SU-DHL-6 (cell line): Measurements from ENCODE around the gene TSN.
"Not testable (repeated sequence)": the region's sequence is repeated elsewhere in the genome, so short reads cannot be mapped to it uniquely, and the experiment has no call there.

ENCODE experiments used
- H2AFZ ChIP-seq: fragments of 200-600 bp; sonication (generic); 2 replicates; pipeline ENCODE4 v1.6.1; 2014; ENCODE audit warnings: low read depth, mild to moderate bottlenecking, moderate library complexity, mixed read lengths, antibody characterized with exemption, low read length; ENCODE audit not compliant: severe bottlenecking
- H3F3A ChIP-seq: fragments of 200-600 bp; shearing (Covaris generic); 2 replicates; pipeline ENCODE4 v1.6.0; 2016; ENCODE audit warnings: antibody characterized with exemption, mild to moderate bottlenecking; ENCODE audit not compliant: insufficient read depth
- H3K27ac ChIP-seq: fragments of 200-600 bp; sonication (generic); 2 replicates; pipeline ENCODE4 v1.5.1; 2016; ENCODE audit warnings: low read depth, mild to moderate bottlenecking, low read length, moderate library complexity, mixed read lengths
- H3K27me3 ChIP-seq: fragments of 200-600 bp; sonication (generic), shearing (Covaris generic); 2 replicates; pipeline ENCODE4 v1.6.0; 2014; ENCODE audit warnings: mild to moderate bottlenecking, low read length
- H3K36me3 ChIP-seq: fragments of 200-600 bp; sonication (generic); 2 replicates; pipeline ENCODE4 v1.6.1; 2014; ENCODE audit warnings: mild to moderate bottlenecking, low read length, mixed read lengths
- H3K4me2 ChIP-seq: fragments of 300-600, 200-600 bp; shearing (Covaris generic), sonication (generic); 2 replicates; pipeline ENCODE4 v1.6.0; 2014; ENCODE audit warnings: low read length, low read depth, mild to moderate bottlenecking; ENCODE audit not compliant: poor library complexity, severe bottlenecking
- H3K4me3 ChIP-seq: fragments of 200-600 bp; sonication (generic); 2 replicates; pipeline ENCODE4 v1.5.1; 2014; ENCODE audit warnings: antibody characterized with exemption, low read length, mild to moderate bottlenecking, mixed read lengths; ENCODE audit not compliant: insufficient read depth, poor library complexity, severe bottlenecking
- H3K79me2 ChIP-seq: fragments of 200-600 bp; sonication (generic); 2 replicates; pipeline ENCODE4 v1.6.1; 2014; ENCODE audit warnings: mild to moderate bottlenecking, low read length, moderate library complexity; ENCODE audit not compliant: insufficient read depth
- H3K9ac ChIP-seq: fragments of 200-600 bp; sonication (generic); 2 replicates; pipeline ENCODE4 v1.7.0; 2014; ENCODE audit warnings: mild to moderate bottlenecking, low read length
- H3K9me2 ChIP-seq: fragments of 200-600 bp; sonication (generic); replicated peaks from 2 replicates; pipeline ENCODE4 v1.6.1; 2014; ENCODE audit warnings: low read length; ENCODE audit not compliant: insufficient read depth
- H3K9me3 ChIP-seq: fragments of 200-600 bp; sonication (generic); 2 replicates; pipeline ENCODE4 v1.6.1; 2014; ENCODE audit warnings: low read length, mixed read lengths; ENCODE audit not compliant: insufficient read depth
- H4K20me1 ChIP-seq: fragments of 200-600 bp; sonication (generic); 2 replicates; pipeline ENCODE4 v1.6.1; 2014; ENCODE audit warnings: low read depth, mild to moderate bottlenecking, antibody characterized with exemption, low read length, moderate library complexity, mixed read lengths
- CTCF ChIP-seq: fragments of 200-600 bp; sonication (generic); IDR thresholded peaks from one replicate; pipeline ENCODE4 v1.5.1; 2017; ENCODE audit warnings: antibody characterized with exemption, mild to moderate bottlenecking, low read length, moderate library complexity; ENCODE audit not compliant: insufficient read depth, poor library complexity, severe bottlenecking
- EZH2phosphoT487 ChIP-seq: fragments of 200-600 bp; sonication (generic), shearing (Covaris generic); conservative IDR thresholded peaks from 2 replicates; pipeline ENCODE4 v1.6.1; 2018; ENCODE audit warnings: mild to moderate bottlenecking, antibody characterized with exemption, low read length, moderate library complexity, mixed read lengths

The TSN gene

GRCh38 chr2:121707920-121708361 lies 47.5 kb upstream of the TSN start:
- Histone ChIP-seq H4K20me1 (no peaks in the 10 kb centered on the region), H3K9me3 (no peaks in the 10 kb centered on the region), H3K4me2 (no peak overlapping the region), H3K36me3 (no peaks in the 10 kb centered on the region), H3K9ac (no peak overlapping the region), H3K9me2 (no peaks in the 10 kb centered on the region), H3K27ac (no peak overlapping the region), H3K27me3 (no peaks in the 10 kb centered on the region), H3F3A (no peaks in the 10 kb centered on the region), H2AFZ (no peak overlapping the region), H3K79me2 (no peaks in the 10 kb centered on the region), H3K4me3 (no peak overlapping the region)
- TF ChIP-seq EZH2phosphoT487 (no peak), CTCF (no peak)

GRCh38 chr2:121709776-121710469 lies 45.5 kb upstream of the TSN start:
- H3F3A ChIP-seq, result no peaks in the 10 kb centered on the region
- no peak for TF ChIP-seq EZH2phosphoT487
- no peak for TF ChIP-seq CTCF
- H2AFZ ChIP-seq, result no peak overlapping the region
- no peaks in the 10 kb centered on the region for H3K27me3 ChIP-seq
- no peak overlapping the region for H3K4me2 ChIP-seq
- no peaks in the 10 kb centered on the region for H3K9me3 ChIP-seq
- H3K9ac ChIP-seq, result no peak overlapping the region
- no peak overlapping the region for H3K27ac ChIP-seq
- H3K36me3 ChIP-seq, result no peaks in the 10 kb centered on the region
- no peaks in the 10 kb centered on the region for H3K79me2 ChIP-seq
- H3K4me3 ChIP-seq, result no peak overlapping the region
- no peaks in the 10 kb centered on the region for H4K20me1 ChIP-seq
- H3K9me2 ChIP-seq, result no peaks in the 10 kb centered on the region

- H3K79me2 ChIP-seq, result no peaks in the 10 kb centered on the region
- H4K20me1 ChIP-seq, result no peaks in the 10 kb centered on the region
- H3K27ac ChIP-seq, result no peak overlapping the region
- H3K9me2 ChIP-seq, result no peaks in the 10 kb centered on the region
- no peak overlapping the region for H3K4me2 ChIP-seq
- TF ChIP-seq CTCF (no peak), EZH2phosphoT487 (no peak)
- H3K9ac ChIP-seq, result no peak overlapping the region
- H3K27me3 ChIP-seq, result no peaks in the 10 kb centered on the region
- H3F3A ChIP-seq, result no peaks in the 10 kb centered on the region
- H2AFZ ChIP-seq, result no peak overlapping the region
- no peaks in the 10 kb centered on the region for H3K36me3 ChIP-seq
- no peak overlapping the region for H3K4me3 ChIP-seq
- H3K9me3 ChIP-seq, result no peaks in the 10 kb centered on the region
These were observed 44.8 kb upstream of the TSN start for GRCh38 chr2:121710470-121711170.

- H3K27me3 ChIP-seq, H3K4me3 ChIP-seq, H4K20me1 ChIP-seq, H3F3A ChIP-seq, H3K9me3 ChIP-seq, H3K4me2 ChIP-seq, H3K36me3 ChIP-seq, H3K27ac ChIP-seq, H3K79me2 ChIP-seq, H3K9ac ChIP-seq, H3K9me2 ChIP-seq, H2AFZ ChIP-seq: not testable (repeated sequence)
These were observed 44.0 kb upstream of the TSN start for GRCh38 chr2:121711481-121711880.
